Gastroesophageal sphincter (tissue), 4 donors: Measurements from ENCODE around the gene MC1R. TPM values are rescaled to one million over a fixed set of nuclear protein-coding genes. Genes with fewer than 3 reads are reported as not detected.
"Not testable (repeated sequence)": the region's sequence is repeated elsewhere in the genome, so short reads cannot be mapped to it uniquely, and the experiment has no call there.

Source experiments
- ATAC-seq: fragments of 150-250 bp; one replicate; pipeline ENCODE4 v1.9.1; 2016; ENCODE audit warnings: mild to moderate bottlenecking, moderate library complexity
- H3K27ac ChIP-seq, 4 donors: fragments of 200-600 bp; sonication (generic) in 3 of 4; 1 replicate in 3 of 4; 2 replicates in 1 of 4; pipeline ENCODE4 v1.5.1; 2016 to 2019
- H3K27me3 ChIP-seq: fragments of 200-600 bp; sonication (generic); one replicate; pipeline ENCODE4 v1.5.1; 2019
- H3K36me3 ChIP-seq, 2 donors: fragments of 200-600 bp; sonication (generic); one replicate each; pipeline ENCODE4 v1.5.1; 2019; ENCODE audit warnings: control low read depth in 1 of 2
- H3K4me1 ChIP-seq, 3 donors: fragments of 200-600 bp; sonication (generic); 1 replicate in 2 of 3; 2 replicates in 1 of 3; pipeline ENCODE4 v1.5.1; 2016 to 2019; ENCODE audit warnings: control low read depth in 2 of 3
- H3K4me3 ChIP-seq, 2 donors: fragments of 200-600 bp; sonication (generic); one replicate each; pipeline ENCODE4 v1.5.1; 2019; ENCODE audit warnings: mild to moderate bottlenecking in 1 of 2, moderate library complexity in 1 of 2
- H3K9me3 ChIP-seq, 3 donors: fragments of 200-600 bp; sonication (generic); one replicate each; pipeline ENCODE4 v1.5.1; 2017 to 2019; ENCODE audit warnings: control low read depth in 2 of 3
- CTCF ChIP-seq, 4 experiments: fragments of 200-600 bp in 2 of 4; fragments of 450-650 bp in 2 of 4; sonication (generic) in 1 of 4; IDR thresholded peaks; one replicate each; pipeline ENCODE4 v1.5.1; 2017 to 2019; ENCODE audit warnings: antibody characterized with exemption in 4 of 4, mild to moderate bottlenecking in 2 of 4, moderate library complexity in 2 of 4
- EP300 ChIP-seq: sonication (generic); formaldehyde crosslinking; IDR thresholded peaks from one replicate; pipeline ENCODE4 v1.6.1; 2017; ENCODE audit warnings: antibody characterized with exemption, mild to moderate bottlenecking
- POLR2A ChIP-seq, 2 donors: fragments of 450-650 bp; IDR thresholded peaks; one replicate each; pipeline ENCODE4 v1.6.1; 2017; ENCODE audit warnings: antibody characterized with exemption in 2 of 2, mild to moderate bottlenecking in 2 of 2, moderate library complexity in 1 of 2
- POLR2AphosphoS5 ChIP-seq: sonication (generic); formaldehyde crosslinking; IDR thresholded peaks from one replicate; pipeline ENCODE4 v1.6.1; 2017; ENCODE audit warnings: antibody characterized with exemption
- WGBS, 2 donors: methylation state at CpG; one replicate each; pipeline ENCODE4 v1.1.5; 2018; ENCODE audit warnings: low coverage in 1 of 2; 5-methylcytosine and 5-hydroxymethylcytosine counted together
- total RNA-seq, 4 donors: library from RNA; depleted of rRNA; stranded (reverse); fragments of >200 nt; gene quantifications; one replicate each; pipeline ENCODE4 v1.1.0, GENCODE V29; 2016

MC1R gene
- total RNA-seq, 4 donors from 2014 or later: 1.0 to 7.3 (median 3.6) TPM

GRCh38 chr16:89931305-89931896 lies 12.7 kb downstream of the MC1R start:
- Histone ChIP-seq H3K9me3 (no peaks in the 10 kb centered on the region), H3K4me3 (no peak overlapping the region), H3K36me3 (no peaks in the 10 kb centered on the region), H3K4me1 (peaks cover 0 to 4% (median 0%) of the 10 kb centered on the region in 3 donors), H3K27me3 (peaks cover 62% of the 10 kb centered on the region), H3K27ac (no peak overlapping the region)
- no peak for ATAC-seq
- 94% methylated on average over 9 of the region's 16 CpGs; no CpG with 5 or more reads in 1 of the 2 donors for WGBS, 2 donors
- no peak for TF ChIP-seq EP300
- TF ChIP-seq POLR2A (IDR thresholded peaks at IDR 0.05): no peak

GRCh38 chr16:89931964-89932363 lies 13.3 kb downstream of the MC1R start:
- Histone ChIP-seq H3K4me3 (no peak overlapping the region), H3K36me3 (no peaks in the 10 kb centered on the region), H3K4me1 (no peaks in the 10 kb centered on the region), H3K27me3 (peaks cover 56% of the 10 kb centered on the region), H3K9me3 (no peaks in the 10 kb centered on the region), H3K27ac (no peak overlapping the region)
- ATAC-seq: no peak
- 94 to 100% methylated on average over 1 to 2 of the region's 6 CpGs for WGBS, 2 donors
- TF ChIP-seq POLR2A (IDR thresholded peaks at IDR 0.05) (no peak), CTCF (IDR thresholded peaks at IDR 0.05) (no peak), POLR2AphosphoS5 (no peak), EP300 (no peak)

- H3K4me3 ChIP-seq, H3K9me3 ChIP-seq, ATAC-seq, H3K4me1 ChIP-seq, H3K27ac ChIP-seq, H3K36me3 ChIP-seq: not testable (repeated sequence)
- H3K27me3 ChIP-seq: peaks cover 47% of the 10 kb centered on the region
- WGBS, 2 donors: no CpG with 5 or more reads among the region's 29 CpGs
These were observed 15.4 kb downstream of the MC1R start for GRCh38 chr16:89934019-89934418.

- Histone ChIP-seq H3K27ac (no peak overlapping the region), H3K36me3 (no peaks in the 10 kb centered on the region), H3K27me3 (peaks cover 38% of the 10 kb centered on the region), H3K9me3 (no peaks in the 10 kb centered on the region), H3K4me3 (no peak overlapping the region), H3K4me1 (no peaks in the 10 kb centered on the region)
- TF ChIP-seq EP300: no peak
- no peak for ATAC-seq
- WGBS, 2 donors: 89 to 92% methylated on average over 3 to 11 of the region's 61 CpGs
These were observed 16.2 kb downstream of the MC1R start for GRCh38 chr16:89934611-89935553.

- peaks cover 31% of the 10 kb centered on the region for H3K27me3 ChIP-seq
- WGBS, 2 donors: 90 to 94% methylated on average over 18 of the region's 27 CpGs
These were observed 17.0 kb downstream of the MC1R start for GRCh38 chr16:89935620-89936019.

GRCh38 chr16:89936034-89936433 lies 17.4 kb downstream of the MC1R start:
- H3K27me3 ChIP-seq: peaks cover 27% of the 10 kb centered on the region
- no peak for ATAC-seq
- H3K36me3 ChIP-seq: no peaks in the 10 kb centered on the region
- 44 to 66% methylated on average over 1 to 3 of the region's 13 CpGs for WGBS, 2 donors
- TF ChIP-seq POLR2A (IDR thresholded peaks at IDR 0.05): no peak
- TF ChIP-seq POLR2AphosphoS5: no peak
- no peak for TF ChIP-seq CTCF (IDR thresholded peaks at IDR 0.05)
- TF ChIP-seq EP300: no peak
- no peak overlapping the region for H3K27ac ChIP-seq
- H3K9me3 ChIP-seq: no peaks in the 10 kb centered on the region
- H3K4me1 ChIP-seq: no peaks in the 10 kb centered on the region
- H3K4me3 ChIP-seq: no peak overlapping the region

More at GRCh38 chr16:89935620-89936019, 17.0 kb downstream of the MC1R start:
- H3K9me3 ChIP-seq, H3K36me3 ChIP-seq, ATAC-seq, H3K4me3 ChIP-seq, H3K4me1 ChIP-seq, H3K27ac ChIP-seq: not testable (repeated sequence)

- Histone ChIP-seq H3K9me3 (no peaks in the 10 kb centered on the region), H3K27me3 (peaks cover 22% of the 10 kb centered on the region), H3K4me1 (no peaks in the 10 kb centered on the region), H3K27ac (no peak overlapping the region), H3K4me3 (no peak overlapping the region), H3K36me3 (no peaks in the 10 kb centered on the region)
- WGBS, 2 donors: no CpG with 5 or more reads among the region's 14 CpGs
- no peak for ATAC-seq
- TF ChIP-seq POLR2AphosphoS5 (no peak), CTCF (IDR thresholded peaks at IDR 0.05) (no peak), EP300 (no peak), POLR2A (IDR thresholded peaks at IDR 0.05) (no peak)
These were observed 17.8 kb downstream of the MC1R start for GRCh38 chr16:89936508-89936907.
